UCSD-AML1 (cell line): ENCODE measurements around the gene PITPNM3.

ENCODE experiments used
- DNase-seq: peaks from one replicate; lab custom pipeline; 2025; ENCODE audit not compliant: unreplicated experiment; lab: John Stamatoyannopoulos, UW

Gene PITPNM3

DNA sequence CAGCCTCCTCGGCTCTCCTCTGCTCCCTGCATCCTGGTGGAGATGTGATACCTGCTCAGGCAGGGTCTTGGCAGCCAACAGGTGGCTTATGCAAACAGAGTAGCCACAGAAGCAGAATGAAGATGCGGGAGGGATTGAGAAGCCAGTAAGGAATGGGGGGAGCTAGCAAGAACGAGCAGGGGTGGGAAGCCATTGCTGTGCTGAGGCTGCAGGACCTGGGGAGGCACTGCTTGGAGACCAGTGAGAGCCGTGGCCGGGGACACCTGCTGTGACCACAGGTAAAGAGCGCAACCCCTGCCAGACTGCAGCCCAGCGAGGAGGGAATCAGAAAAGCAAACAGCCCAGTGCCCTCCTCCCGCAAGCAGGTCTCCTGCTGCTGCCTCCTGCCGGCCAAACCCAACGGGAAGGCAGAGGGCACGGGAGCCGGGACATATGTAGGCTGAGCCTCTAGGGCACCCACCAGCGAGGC is 136.1 kb downstream of the PITPNM3 start:
- DNase-seq, result no peak

GRCh38 chr17:6415616-6416015 is 140.7 kb downstream of the PITPNM3 start:
- no peak for DNase-seq

- no peak for DNase-seq
Observed at GRCh38 chr17:6413065-6413464, 143.3 kb downstream of the PITPNM3 start.

DNA sequence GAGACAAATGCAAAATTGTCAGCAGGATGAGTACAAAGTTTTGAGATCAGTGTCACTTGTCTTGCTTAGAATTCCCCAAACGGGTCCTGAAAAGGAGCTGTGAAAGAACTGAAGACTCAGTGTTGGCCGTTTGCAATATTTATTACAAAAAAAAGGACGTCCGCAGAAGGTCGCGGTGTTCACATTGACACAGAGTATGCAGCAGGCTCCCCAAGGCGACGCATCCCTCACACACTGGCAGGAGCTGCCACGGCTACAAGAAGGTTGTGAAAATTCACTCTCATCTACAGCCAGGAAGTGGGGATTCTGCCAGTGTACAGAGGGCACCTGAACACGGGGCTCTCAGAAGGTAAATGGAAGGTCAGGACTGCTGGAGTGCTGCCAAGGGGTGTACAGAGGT is 147.6 kb downstream of the PITPNM3 start:
- no peak for DNase-seq

GRCh38 chr17:6408276-6408675 is 148.1 kb downstream of the PITPNM3 start:
- DNase-seq, result no peak

DNA sequence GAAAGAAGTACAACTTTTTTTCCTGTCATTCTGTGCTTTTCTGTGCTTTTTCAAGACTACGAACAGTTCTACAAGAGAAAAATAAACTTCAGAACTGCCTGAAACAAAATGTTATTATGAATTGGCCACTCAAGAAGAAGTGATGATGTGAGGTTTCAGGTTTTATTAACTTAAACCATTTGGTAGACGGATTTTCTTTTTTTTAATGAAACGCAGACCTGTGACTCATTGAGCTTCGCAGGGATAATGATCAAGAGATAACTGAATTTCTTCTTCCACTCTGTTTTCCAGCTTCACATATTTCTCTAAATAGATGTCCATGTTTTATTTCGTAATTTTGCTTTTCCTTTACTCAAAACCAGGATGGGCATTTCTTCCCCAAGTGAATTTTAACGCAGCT is 154.1 kb downstream of the PITPNM3 start:
- DNase-seq, result no peak
